Fibroblast of villous mesenchyme (primary cell): ENCODE measurements around the gene EXOC6. TPM values are rescaled to one million over a fixed set of nuclear protein-coding genes. Genes with fewer than 3 reads are reported as not detected.
"Not testable (repeated sequence)": the region's sequence is repeated elsewhere in the genome, so short reads cannot be mapped to it uniquely, and the experiment has no call there.

ENCODE experiments used
- DNase-seq: peaks from one replicate; pipeline ENCODE4 v3.0.0-alpha.2; 2010; ENCODE audit warnings: low read depth
- H3K4me3 ChIP-seq: 2 replicates; pipeline ENCODE4 v1.5.1; 2011; ENCODE audit warnings: low read depth, mild to moderate bottlenecking, low read length
- total RNA-seq: library from RNA; depleted of rRNA; stranded (reverse); fragments of >200 nt; gene quantifications from 2 replicates; pipeline ENCODE4 v1.2.3, GENCODE V29; 2012
- TF ChIP-seq, protein P1 (sequence below): IDR thresholded peaks from 2 replicates; pipeline ENCODE4 v1.5.1; 2012; ENCODE audit warnings: low read depth, mild to moderate bottlenecking, low read length; ENCODE audit not compliant: insufficient read depth

Gene EXOC6
- total RNA-seq, 1 donor = 7.8 TPM

GRCh38 chr10:92892691-92893054, 44.4 kb downstream of the EXOC6 start:
- no peak for DNase-seq
- H3K4me3 ChIP-seq = no peak overlapping the region
- TF ChIP-seq, protein P1, sequence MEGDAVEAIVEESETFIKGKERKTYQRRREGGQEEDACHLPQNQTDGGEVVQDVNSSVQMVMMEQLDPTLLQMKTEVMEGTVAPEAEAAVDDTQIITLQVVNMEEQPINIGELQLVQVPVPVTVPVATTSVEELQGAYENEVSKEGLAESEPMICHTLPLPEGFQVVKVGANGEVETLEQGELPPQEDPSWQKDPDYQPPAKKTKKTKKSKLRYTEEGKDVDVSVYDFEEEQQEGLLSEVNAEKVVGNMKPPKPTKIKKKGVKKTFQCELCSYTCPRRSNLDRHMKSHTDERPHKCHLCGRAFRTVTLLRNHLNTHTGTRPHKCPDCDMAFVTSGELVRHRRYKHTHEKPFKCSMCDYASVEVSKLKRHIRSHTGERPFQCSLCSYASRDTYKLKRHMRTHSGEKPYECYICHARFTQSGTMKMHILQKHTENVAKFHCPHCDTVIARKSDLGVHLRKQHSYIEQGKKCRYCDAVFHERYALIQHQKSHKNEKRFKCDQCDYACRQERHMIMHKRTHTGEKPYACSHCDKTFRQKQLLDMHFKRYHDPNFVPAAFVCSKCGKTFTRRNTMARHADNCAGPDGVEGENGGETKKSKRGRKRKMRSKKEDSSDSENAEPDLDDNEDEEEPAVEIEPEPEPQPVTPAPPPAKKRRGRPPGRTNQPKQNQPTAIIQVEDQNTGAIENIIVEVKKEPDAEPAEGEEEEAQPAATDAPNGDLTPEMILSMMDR = no peak

GRCh38 chr10:92894081-92894655, 45.8 kb downstream of the EXOC6 start:
- no peak for DNase-seq
- H3K4me3 ChIP-seq = no peak overlapping the region
- TF ChIP-seq, protein P1 = no peak

DNA sequence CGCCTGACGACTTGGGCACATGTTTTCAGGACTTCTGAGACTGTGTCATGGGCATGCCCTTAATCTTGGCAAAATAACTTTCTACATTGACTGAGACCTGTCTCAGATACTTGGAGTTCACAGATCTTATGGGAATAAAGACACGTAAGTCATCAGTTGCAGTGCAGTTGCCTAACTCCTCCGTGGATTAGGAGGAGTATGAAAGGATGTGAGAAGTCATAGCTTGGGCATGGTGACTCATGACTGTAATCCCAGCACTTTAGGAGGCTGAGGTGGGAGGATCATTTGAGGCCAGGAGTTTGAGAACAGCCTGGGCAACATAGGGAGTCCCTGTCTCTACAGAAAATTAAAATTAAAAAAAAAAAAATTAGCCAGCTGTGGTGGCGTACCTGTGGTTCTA, 49.6 kb downstream of the EXOC6 start:
- H3K4me3 ChIP-seq = no peak overlapping the region
- TF ChIP-seq, protein P1 = no peak
- DNase-seq = no peak

- DNase-seq = no peak
- H3K4me3 ChIP-seq = no peak overlapping the region
- TF ChIP-seq, protein P1 = no peak
Observed at GRCh38 chr10:92901819-92902251, 53.5 kb downstream of the EXOC6 start.

DNA sequence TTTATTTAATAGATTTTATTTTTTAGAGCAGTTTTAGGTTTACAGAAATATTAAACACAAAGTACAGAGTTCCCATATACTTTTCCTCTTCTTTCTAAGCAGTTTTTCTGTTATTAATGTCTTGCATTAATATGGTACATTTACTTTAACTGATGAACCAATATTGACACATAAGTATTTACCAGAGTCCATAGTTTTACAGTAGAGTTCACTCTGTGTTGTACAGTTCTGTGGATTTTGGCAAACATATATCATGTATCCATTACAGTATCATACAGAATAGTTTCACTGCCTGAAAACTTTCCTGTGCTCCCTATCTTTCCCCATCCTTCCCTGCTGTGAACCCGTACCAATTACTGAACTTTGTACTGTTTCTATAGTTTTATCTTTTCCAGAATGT, 55.3 kb downstream of the EXOC6 start:
- no peak for DNase-seq
- TF ChIP-seq, protein P1 = no peak
- no peak overlapping the region for H3K4me3 ChIP-seq

GRCh38 chr10:92907280-92907679, 59.0 kb downstream of the EXOC6 start:
- TF ChIP-seq, protein P1 = no peak
- DNase-seq = no peak

GRCh38 chr10:92912631-92913030, 64.3 kb downstream of the EXOC6 start:
- DNase-seq = peak; percentile 50
- H3K4me3 ChIP-seq = not testable (repeated sequence)

More at GRCh38 chr10:92907280-92907679, 59.0 kb downstream of the EXOC6 start:
- no peak overlapping the region for H3K4me3 ChIP-seq
